ENCODE measurements around the gene KIF1A.

GRCh38 chr2:240791221-240791800 is 28.7 kb downstream of the KIF1A start:
- TF ChIP-seq, protein P1, sequence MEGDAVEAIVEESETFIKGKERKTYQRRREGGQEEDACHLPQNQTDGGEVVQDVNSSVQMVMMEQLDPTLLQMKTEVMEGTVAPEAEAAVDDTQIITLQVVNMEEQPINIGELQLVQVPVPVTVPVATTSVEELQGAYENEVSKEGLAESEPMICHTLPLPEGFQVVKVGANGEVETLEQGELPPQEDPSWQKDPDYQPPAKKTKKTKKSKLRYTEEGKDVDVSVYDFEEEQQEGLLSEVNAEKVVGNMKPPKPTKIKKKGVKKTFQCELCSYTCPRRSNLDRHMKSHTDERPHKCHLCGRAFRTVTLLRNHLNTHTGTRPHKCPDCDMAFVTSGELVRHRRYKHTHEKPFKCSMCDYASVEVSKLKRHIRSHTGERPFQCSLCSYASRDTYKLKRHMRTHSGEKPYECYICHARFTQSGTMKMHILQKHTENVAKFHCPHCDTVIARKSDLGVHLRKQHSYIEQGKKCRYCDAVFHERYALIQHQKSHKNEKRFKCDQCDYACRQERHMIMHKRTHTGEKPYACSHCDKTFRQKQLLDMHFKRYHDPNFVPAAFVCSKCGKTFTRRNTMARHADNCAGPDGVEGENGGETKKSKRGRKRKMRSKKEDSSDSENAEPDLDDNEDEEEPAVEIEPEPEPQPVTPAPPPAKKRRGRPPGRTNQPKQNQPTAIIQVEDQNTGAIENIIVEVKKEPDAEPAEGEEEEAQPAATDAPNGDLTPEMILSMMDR (conservative IDR thresholded peaks at IDR 0.05; ENCODE audit: low read length): no peak
- TF ChIP-seq EZH2phosphoT487 (IDR thresholded peaks at IDR 0.05; ENCODE audit: borderline replicate concordance): no peak
